LNCaP clone FGC (cell line): ENCODE data around the gene KIF5C.

Experiments used
- DNase-seq: peaks from one replicate; pipeline ENCODE4 v3.0.0-alpha.2; 2011; ENCODE audit warnings: low read depth
- H3K4me3 ChIP-seq: 2 replicates; pipeline ENCODE4 v1.5.1; 2011; ENCODE audit warnings: mild to moderate bottlenecking, low read depth, low read length, control low read depth
- CTCF ChIP-seq: IDR thresholded peaks from 2 replicates; pipeline ENCODE4 v1.5.1; 2012; ENCODE audit warnings: mild to moderate bottlenecking; ENCODE audit not compliant: control insufficient read depth, insufficient read depth; ENCODE audit errors: extremely low read depth

The KIF5C gene

DNA sequence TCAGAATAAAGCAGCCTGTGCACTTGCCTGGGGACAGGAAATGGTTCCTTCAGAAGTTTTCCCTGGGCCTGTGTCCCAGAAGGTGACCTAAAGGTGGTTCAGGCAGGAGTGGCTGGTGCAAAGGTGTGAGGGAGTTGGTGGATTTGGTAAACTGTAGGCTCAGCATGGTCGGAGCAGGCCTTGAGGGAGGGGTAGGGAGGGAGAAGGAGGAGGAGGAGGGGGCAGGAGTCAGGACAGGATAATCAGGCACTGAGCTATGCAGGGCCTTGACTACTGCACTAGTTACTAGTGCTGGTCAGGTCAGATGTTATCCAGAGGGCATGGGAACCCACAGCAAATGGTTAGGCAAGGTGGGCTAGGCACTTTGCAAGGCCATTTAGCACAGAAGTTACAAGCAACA is 184.8 kb downstream of the KIF5C start:
- no peak for DNase-seq
- no peak overlapping the region for H3K4me3 ChIP-seq
- no peak for TF ChIP-seq CTCF

DNA sequence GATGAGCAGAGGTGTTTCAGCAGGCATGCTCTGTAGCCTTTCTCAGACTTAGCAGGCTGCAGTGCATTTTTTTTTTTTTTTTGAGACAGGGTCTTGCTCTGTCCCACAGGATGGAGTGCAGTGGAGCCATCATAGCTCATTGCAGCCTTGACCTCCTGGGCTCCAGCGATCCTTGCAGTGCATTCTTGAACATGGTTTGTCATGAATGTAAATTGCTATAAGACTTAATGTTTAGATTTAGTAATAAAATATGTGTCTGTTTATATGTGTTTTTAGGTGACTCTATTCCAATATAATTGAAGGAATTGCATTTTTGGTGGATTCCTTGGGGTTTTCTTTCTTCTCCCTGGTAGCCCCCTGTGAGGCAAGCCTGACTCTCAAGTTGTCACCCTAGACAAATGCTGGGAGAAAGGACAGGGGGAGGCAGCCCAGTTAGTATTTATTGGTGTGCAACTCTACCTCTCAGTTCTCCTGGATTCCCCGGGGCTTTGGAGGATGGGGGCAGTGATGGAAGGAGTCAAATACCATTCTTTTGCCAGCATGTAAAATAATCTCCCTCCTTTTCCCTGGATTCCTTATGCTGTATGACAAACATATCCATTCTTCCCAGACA is 186.2 kb downstream of the KIF5C start:
- DNase-seq, result no peak
- TF ChIP-seq CTCF, result no peak
- no peak overlapping the region for H3K4me3 ChIP-seq

GRCh38 chr2:149062531-149062930 is 187.5 kb downstream of the KIF5C start:
- TF ChIP-seq CTCF, result no peak
- no peak overlapping the region for H3K4me3 ChIP-seq

DNA sequence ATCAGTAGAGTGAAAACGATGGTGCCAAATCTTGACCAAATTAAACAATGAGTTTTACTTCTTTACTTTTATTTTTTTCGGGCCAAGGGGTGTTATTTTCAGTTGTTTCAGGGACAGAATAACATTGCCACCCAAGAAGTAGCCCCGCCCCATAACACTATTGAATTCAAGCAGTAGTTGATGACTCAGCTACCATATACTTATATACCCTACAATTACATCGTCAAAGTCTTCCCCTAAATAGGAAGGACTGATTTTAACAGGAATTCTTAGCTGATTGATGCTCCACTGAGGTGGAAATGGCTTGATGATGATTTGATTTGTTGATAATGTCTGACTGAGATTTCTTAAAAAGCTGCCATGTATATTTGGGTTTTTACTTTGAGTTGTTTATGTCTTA is 188.2 kb downstream of the KIF5C start:
- no peak for TF ChIP-seq CTCF
- DNase-seq, result no peak
- no peak overlapping the region for H3K4me3 ChIP-seq

More at GRCh38 chr2:149062531-149062930, 187.5 kb downstream of the KIF5C start:
- DNase-seq, result no peak

DNA sequence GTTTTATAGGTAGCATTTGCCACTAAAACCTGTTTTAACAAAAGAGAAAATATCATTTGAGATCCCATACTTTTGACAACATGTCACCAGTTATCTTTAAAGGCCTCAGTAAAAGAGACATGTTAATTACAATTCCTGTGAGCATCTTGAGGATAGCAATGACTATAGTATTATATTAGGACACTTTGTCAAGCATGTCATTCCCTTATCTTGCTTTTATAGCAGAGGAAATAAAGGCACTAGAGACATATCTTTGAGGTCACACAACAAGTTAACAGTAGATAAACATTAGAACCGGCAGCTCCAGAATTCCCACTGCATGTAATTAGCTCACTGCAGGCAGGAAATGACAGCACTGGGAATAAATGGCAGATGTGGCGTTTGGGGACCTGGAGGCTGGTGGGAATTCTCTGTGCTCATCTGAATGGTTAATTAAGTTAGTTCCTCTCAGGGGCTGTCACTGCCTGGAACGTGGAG is 189.4 kb downstream of the KIF5C start:
- no peak for DNase-seq
- TF ChIP-seq CTCF, result no peak
- H3K4me3 ChIP-seq, result no peak overlapping the region

GRCh38 chr2:149064856-149065630 is 190.0 kb downstream of the KIF5C start:
- no peak for DNase-seq
- no peak for TF ChIP-seq CTCF
- no peak overlapping the region for H3K4me3 ChIP-seq
